Measurements from ENCODE around the gene DGKI.

The DGKI gene

GRCh38 chr7:137386966-137387365, 459.8 kb downstream of the DGKI start:
- no peak for TF ChIP-seq CTCF (IDR thresholded peaks at IDR 0.05; ENCODE audit: borderline replicate concordance, control extremely low read depth, extremely low read depth, insufficient read depth, missing control alignments)
- DNase-seq (ENCODE audit: low spot score): no peak
- in situ Hi-C loops (cut with MboI; ENCODE audit: low sequenced_read_pairs, unreplicated experiment): no loop called here

- no peak for DNase-seq (ENCODE audit: low spot score)
- in situ Hi-C loops (cut with MboI; ENCODE audit: low sequenced_read_pairs, unreplicated experiment): no loop called here
- no peak for TF ChIP-seq CTCF (IDR thresholded peaks at IDR 0.05; ENCODE audit: borderline replicate concordance, control extremely low read depth, extremely low read depth, insufficient read depth, missing control alignments)
Observed at GRCh38 chr7:137381045-137381444, 465.7 kb downstream of the DGKI start.

GRCh38 chr7:137373507-137373906, 473.3 kb downstream of the DGKI start:
- TF ChIP-seq CTCF (IDR thresholded peaks at IDR 0.05; ENCODE audit: borderline replicate concordance, control extremely low read depth, extremely low read depth, insufficient read depth, missing control alignments): no peak
- DNase-seq (ENCODE audit: low spot score): no peak
- in situ Hi-C loops (cut with MboI; ENCODE audit: low sequenced_read_pairs, unreplicated experiment): no loop called here

- no peak for DNase-seq (ENCODE audit: low spot score)
- no peak for TF ChIP-seq CTCF (IDR thresholded peaks at IDR 0.05; ENCODE audit: borderline replicate concordance, control extremely low read depth, extremely low read depth, insufficient read depth, missing control alignments)
- in situ Hi-C loops (cut with MboI; ENCODE audit: low sequenced_read_pairs, unreplicated experiment): no loop called here
Observed at GRCh38 chr7:137371616-137372015, 475.2 kb downstream of the DGKI start.

GRCh38 chr7:137366995-137367394, 479.8 kb downstream of the DGKI start:
- no peak for TF ChIP-seq CTCF (IDR thresholded peaks at IDR 0.05; ENCODE audit: borderline replicate concordance, control extremely low read depth, extremely low read depth, insufficient read depth, missing control alignments)
- no peak for DNase-seq (ENCODE audit: low spot score)
- in situ Hi-C loops (cut with MboI; ENCODE audit: low sequenced_read_pairs, unreplicated experiment): no loop called here

- in situ Hi-C loops (cut with MboI; ENCODE audit: low sequenced_read_pairs, unreplicated experiment): no loop called here
- no peak for DNase-seq (ENCODE audit: low spot score)
- TF ChIP-seq CTCF (IDR thresholded peaks at IDR 0.05; ENCODE audit: borderline replicate concordance, control extremely low read depth, extremely low read depth, insufficient read depth, missing control alignments): no peak
Observed at GRCh38 chr7:137363683-137364082, 483.1 kb downstream of the DGKI start.

Measured in GM13976 (cell line).